GM21717 (cell line): ENCODE data around the gene PDLIM7.
"Not testable (repeated sequence)": the region's sequence is repeated elsewhere in the genome, so short reads cannot be mapped to it uniquely, and the experiment has no call there.

ENCODE experiments used
- ATAC-seq: cut with Tn5 transposase; IDR thresholded peaks from one replicate; pipeline ENCODE4 v1.9.1; 2021; ENCODE audit warnings: mild to moderate bottlenecking, moderate library complexity; ENCODE audit not compliant: unreplicated experiment

The PDLIM7 gene

GRCh38 chr5:177491983-177492746 is 5.2 kb downstream of the PDLIM7 start:
- ATAC-seq, result no peak

GRCh38 chr5:177491429-177491945 is 5.9 kb downstream of the PDLIM7 start:
- no peak for ATAC-seq

GRCh38 chr5:177490992-177491391 is 6.4 kb downstream of the PDLIM7 start:
- no peak for ATAC-seq

- no peak for ATAC-seq
Observed at GRCh38 chr5:177490311-177490991, 7.0 kb downstream of the PDLIM7 start.

- ATAC-seq, result no peak
Observed at GRCh38 chr5:177489119-177489716, 8.2 kb downstream of the PDLIM7 start.

- no peak for ATAC-seq
Observed at GRCh38 chr5:177487975-177488374, 9.4 kb downstream of the PDLIM7 start.

- ATAC-seq, result no peak
Observed at GRCh38 chr5:177487144-177487543, 10.3 kb downstream of the PDLIM7 start.

- no peak for ATAC-seq
Observed at GRCh38 chr5:177486256-177486655, 11.1 kb downstream of the PDLIM7 start.

- not testable (repeated sequence) for ATAC-seq
Observed at GRCh38 chr5:177485753-177486152, 11.7 kb downstream of the PDLIM7 start.

- ATAC-seq, result no peak
Observed at GRCh38 chr5:177484902-177485549, 12.4 kb downstream of the PDLIM7 start.

- ATAC-seq, result no peak
Observed at GRCh38 chr5:177483994-177484901, 13.2 kb downstream of the PDLIM7 start.

GRCh38 chr5:177483042-177483441 is 14.4 kb downstream of the PDLIM7 start:
- no peak for ATAC-seq

- ATAC-seq, result no peak
Observed at GRCh38 chr5:177482359-177482795, 15.0 kb downstream of the PDLIM7 start.

GRCh38 chr5:177479774-177480173 is 17.6 kb downstream of the PDLIM7 start:
- ATAC-seq, result no peak

- ATAC-seq, result no peak
Observed at GRCh38 chr5:177478711-177479646, 18.4 kb downstream of the PDLIM7 start.

GRCh38 chr5:177477701-177478477 is 19.5 kb downstream of the PDLIM7 start:
- ATAC-seq, result no peak

- no peak for ATAC-seq
Observed at GRCh38 chr5:177476531-177477233, 20.7 kb downstream of the PDLIM7 start.
